KMS-11 (cell line): ENCODE measurements around the gene DDX19B.
"Not testable (repeated sequence)": the region's sequence is repeated elsewhere in the genome, so short reads cannot be mapped to it uniquely, and the experiment has no call there.

ENCODE experiments used
- H2AFZ ChIP-seq: fragments of 200-600 bp; sonication (generic); 2 replicates; pipeline ENCODE4 v1.6.1; 2016; ENCODE audit warnings: antibody characterized with exemption, mixed run types, low read depth
- H3K27ac ChIP-seq: fragments of 200-600 bp; sonication (generic); 2 replicates; pipeline ENCODE4 v1.6.1; 2016; ENCODE audit warnings: mild to moderate bottlenecking, mixed run types
- H3K27me3 ChIP-seq: fragments of 200-600 bp; sonication (generic); 2 replicates; pipeline ENCODE4 v1.6.1; 2017; ENCODE audit warnings: mild to moderate bottlenecking, low read depth, mixed run types, moderate library complexity; ENCODE audit not compliant: insufficient read depth
- H3K36me3 ChIP-seq: fragments of 200-600 bp; sonication (generic); 2 replicates; pipeline ENCODE4 v1.6.1; 2017; ENCODE audit warnings: mild to moderate bottlenecking, mixed run types; ENCODE audit not compliant: insufficient read depth
- H3K4me1 ChIP-seq: fragments of 200-600 bp; sonication (generic); 2 replicates; pipeline ENCODE4 v1.6.1; 2016; ENCODE audit warnings: mild to moderate bottlenecking, low read depth, mixed run types; ENCODE audit not compliant: poor library complexity, severe bottlenecking
- H3K4me2 ChIP-seq: fragments of 200-600 bp; sonication (generic); 2 replicates; pipeline ENCODE4 v1.7.0; 2016; ENCODE audit warnings: mild to moderate bottlenecking, mixed run types
- H3K4me3 ChIP-seq: fragments of 200-600 bp; sonication (generic); IDR thresholded peaks from 2 replicates; pipeline ENCODE4 v1.6.1; 2017; ENCODE audit warnings: low read depth, low read length, mixed read lengths; ENCODE audit not compliant: insufficient read depth
- H3K79me2 ChIP-seq: fragments of 200-600 bp; sonication (generic); 2 replicates; pipeline ENCODE4 v1.6.1; 2016; ENCODE audit warnings: low read depth, mixed run types; ENCODE audit not compliant: insufficient read depth
- H3K9ac ChIP-seq: fragments of 200-600 bp; sonication (generic); 2 replicates; pipeline ENCODE4 v1.6.1; 2016; ENCODE audit warnings: mild to moderate bottlenecking, mixed run types
- H4K20me1 ChIP-seq: fragments of 200-600 bp; sonication (generic); 2 replicates; pipeline ENCODE4 v1.6.1; 2016; ENCODE audit warnings: mild to moderate bottlenecking, mixed run types; ENCODE audit not compliant: insufficient read depth
- CTCF ChIP-seq: fragments of 200-600 bp; sonication (generic); conservative IDR thresholded peaks from 2 replicates; pipeline ENCODE4 v1.6.1; 2017; ENCODE audit warnings: low read depth, mild to moderate bottlenecking, antibody characterized with exemption, low read length, moderate library complexity, mixed read lengths

The DDX19B gene

DNA sequence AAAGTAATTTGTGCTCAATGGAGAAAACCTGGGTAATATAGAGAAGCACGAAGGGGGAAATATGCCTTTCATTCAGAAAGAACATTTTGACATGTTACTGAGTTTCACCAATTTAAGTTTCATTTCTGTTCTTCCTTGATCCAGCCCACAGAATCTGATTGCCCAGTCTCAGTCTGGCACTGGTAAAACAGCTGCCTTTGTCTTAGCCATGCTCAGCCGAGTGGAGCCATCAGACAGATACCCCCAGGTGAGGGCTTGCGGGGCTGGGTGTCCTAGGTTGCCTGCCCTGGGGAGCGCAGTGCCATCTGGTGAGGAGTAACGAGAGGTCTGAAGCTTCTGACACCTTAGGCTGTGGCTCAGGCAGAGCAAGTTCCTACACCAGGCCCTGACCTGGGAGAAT lies 65.4 kb downstream of the DDX19B start:
- no peak for TF ChIP-seq CTCF
- no peak overlapping the region for H2AFZ ChIP-seq
- H3K9ac ChIP-seq: no peak overlapping the region
- H3K4me1 ChIP-seq: peaks cover 1% of the 10 kb centered on the region
- H3K79me2 ChIP-seq: no peaks in the 10 kb centered on the region
- no peak overlapping the region for H3K27ac ChIP-seq
- H3K27me3 ChIP-seq: no peaks in the 10 kb centered on the region
- H4K20me1 ChIP-seq: no peaks in the 10 kb centered on the region
- H3K36me3 ChIP-seq: peaks cover 10% of the 10 kb centered on the region; the same call in 1 of the 2 replicates
- no peak overlapping the region for H3K4me3 ChIP-seq
- H3K4me2 ChIP-seq: no peak overlapping the region

DNA sequence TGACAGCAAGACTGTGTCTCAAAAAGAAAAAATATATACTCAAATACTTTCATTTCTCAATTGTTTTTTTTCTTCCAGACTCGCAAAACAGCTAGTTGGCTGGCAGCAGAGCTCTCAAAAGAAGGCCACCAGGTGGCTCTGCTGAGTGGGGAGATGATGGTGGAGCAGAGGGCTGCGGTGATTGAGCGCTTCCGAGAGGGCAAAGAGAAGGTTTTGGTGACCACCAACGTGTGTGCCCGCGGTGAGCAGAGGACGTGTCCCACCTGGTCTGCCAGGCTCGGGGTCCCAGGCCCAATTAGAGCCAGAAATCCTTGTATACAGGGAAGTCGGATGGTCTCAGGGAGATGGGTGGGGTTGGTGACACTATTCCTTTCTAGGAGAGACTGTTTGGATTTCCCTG lies 71.2 kb downstream of the DDX19B start:
- H3K4me3 ChIP-seq, H3K9ac ChIP-seq, H3K4me2 ChIP-seq, H4K20me1 ChIP-seq, H3K79me2 ChIP-seq, H3K27ac ChIP-seq, H3K36me3 ChIP-seq, H2AFZ ChIP-seq, H3K27me3 ChIP-seq: not testable (repeated sequence)
- peaks cover 11% of the 10 kb centered on the region for H3K4me1 ChIP-seq
- TF ChIP-seq CTCF: peak; percentile 70

- Histone ChIP-seq H3K79me2 (no peaks in the 10 kb centered on the region), H3K27ac (no peak overlapping the region), H3K4me2 (no peak overlapping the region), H3K27me3 (no peaks in the 10 kb centered on the region), H3K9ac (no peak overlapping the region), H4K20me1 (no peaks in the 10 kb centered on the region), H2AFZ (no peak overlapping the region), H3K4me3 (no peak overlapping the region), H3K4me1 (peaks cover 13% of the 10 kb centered on the region), H3K36me3 (no peaks in the 10 kb centered on the region; the same call in 1 of the 2 replicates)
- no peak for TF ChIP-seq CTCF
Measured at GRCh38 chr16:70370924-70371323, 71.9 kb downstream of the DDX19B start.

- Histone ChIP-seq H3K4me1 (peaks cover 23% of the 10 kb centered on the region), H3K9ac (no peak overlapping the region), H3K27me3 (no peaks in the 10 kb centered on the region), H3K36me3 (no peaks in the 10 kb centered on the region; the same call in 1 of the 2 replicates), H2AFZ (no peak overlapping the region), H3K27ac (no peak overlapping the region), H4K20me1 (no peaks in the 10 kb centered on the region), H3K79me2 (0 out of 2 replicates have a peak, but pooled peaks cover 14% of the 10 kb centered on the region), H3K4me3 (no peak overlapping the region), H3K4me2 (no peak overlapping the region)
- TF ChIP-seq CTCF: no peak
Measured at GRCh38 chr16:70372921-70373728, 74.1 kb downstream of the DDX19B start.
